DOHH2 (cell line): ENCODE data around the gene UBN1.

Experiments
- CTCF ChIP-seq: fragments of 200-600 bp; sonication (generic); IDR thresholded peaks from one replicate; pipeline ENCODE4 v1.5.1; 2014; ENCODE audit warnings: antibody characterized with exemption, mild to moderate bottlenecking, low read depth, low read length; ENCODE audit not compliant: poor library complexity, severe bottlenecking
- EZH2phosphoT487 ChIP-seq: fragments of 200-600 bp; sonication (generic); IDR thresholded peaks from 2 replicates; pipeline ENCODE4 v1.6.1; 2017; ENCODE audit warnings: borderline replicate concordance, mild to moderate bottlenecking, antibody characterized with exemption, low read length, moderate library complexity, mixed read lengths

- TF ChIP-seq CTCF (no peak), EZH2phosphoT487 (no peak)
Measured at GRCh38 chr16:4909825-4910224, 62.5 kb downstream of the UBN1 start.
